OCI-LY3 (cell line): ENCODE measurements around the gene GSG1L.

Experiments
- H2AFZ ChIP-seq: fragments of 200-600, 300-600 bp; shearing (Covaris generic); 2 replicates; pipeline ENCODE4 v1.6.0; 2014; ENCODE audit warnings: antibody characterized with exemption, low read depth, low read length
- H3K27ac ChIP-seq: fragments of 200-600, 300-600 bp; sonication (generic); 2 replicates; pipeline ENCODE4 v1.5.1; 2014; ENCODE audit warnings: mild to moderate bottlenecking, low read length, moderate library complexity, mixed read lengths
- H3K27me3 ChIP-seq: fragments of 200-600, 300-600 bp; sonication (generic); 2 replicates; pipeline ENCODE4 v1.6.1; 2014; ENCODE audit warnings: low read depth, low read length, mixed read lengths
- H3K36me3 ChIP-seq: fragments of 200-600, 300-600 bp; sonication (generic); replicated peaks from 2 replicates; pipeline ENCODE3; 2014; ENCODE audit warnings: low read depth, low read length, mixed read lengths
- H3K4me1 ChIP-seq: fragments of 300-600, 200-600 bp; sonication (generic); 2 replicates; pipeline ENCODE4 v1.6.1; 2014; ENCODE audit warnings: low read length, mixed read lengths
- H3K4me2 ChIP-seq: fragments of 200-600, 300-600 bp; sonication (generic); 2 replicates; pipeline ENCODE4 v1.6.1; 2014; ENCODE audit warnings: low read length, mixed read lengths
- H3K4me3 ChIP-seq: fragments of 300-600, 200-600 bp; sonication (generic); 2 replicates; pipeline ENCODE4 v1.5.1; 2014; ENCODE audit warnings: antibody characterized with exemption, mild to moderate bottlenecking, low read length, moderate library complexity
- H3K79me2 ChIP-seq: fragments of 300-600, 200-600 bp; shearing (Covaris generic); 2 replicates; pipeline ENCODE4 v1.6.1; 2014; ENCODE audit warnings: mild to moderate bottlenecking, low read length, mixed read lengths
- H3K9ac ChIP-seq: fragments of 300-600, 200-600 bp; shearing (Covaris generic); 2 replicates; pipeline ENCODE4 v1.6.0; 2014; ENCODE audit warnings: mild to moderate bottlenecking, low read length, moderate library complexity
- H3K9me3 ChIP-seq: fragments of 200-600, 300-600 bp; shearing (Covaris generic); 2 replicates; pipeline ENCODE4 v1.6.1; 2014; ENCODE audit warnings: low read length, mixed read lengths; ENCODE audit not compliant: insufficient read depth
- H4K20me1 ChIP-seq: fragments of 200-600, 300-600 bp; sonication (generic); 2 replicates; pipeline ENCODE4 v1.6.1; 2016; ENCODE audit warnings: low read length, mixed read lengths; ENCODE audit not compliant: insufficient read depth
- CTCF ChIP-seq: fragments of 200-600, 300-600 bp; sonication (generic); IDR thresholded peaks from 2 replicates; pipeline ENCODE4 v1.5.1; 2014; ENCODE audit warnings: antibody characterized with exemption, low read length, low read depth
- EZH2phosphoT487 ChIP-seq: fragments of 200-600 bp; shearing (Covaris generic); IDR thresholded peaks from 2 replicates; pipeline ENCODE4 v1.6.1; 2018; ENCODE audit warnings: antibody characterized with exemption, mixed run types, low read depth

GSG1L gene

GRCh38 chr16:28101533-28101890 is 38.0 kb upstream of the GSG1L start:
- TF ChIP-seq CTCF (no peak), EZH2phosphoT487 (no peak)
- no peaks in the 10 kb centered on the region for H3K27me3 ChIP-seq
- peaks cover 82% of the 10 kb centered on the region for H3K36me3 ChIP-seq
- H3K9me3 ChIP-seq, result no peaks in the 10 kb centered on the region
- no peak overlapping the region for H3K4me3 ChIP-seq
- no peak overlapping the region for H2AFZ ChIP-seq
- H3K4me2 ChIP-seq, result no peak overlapping the region
- H4K20me1 ChIP-seq, result 0 out of 2 replicates have a peak, but pooled peaks cover 8% of the 10 kb centered on the region
- H3K9ac ChIP-seq, result no peak overlapping the region
- H3K79me2 ChIP-seq, result no peaks in the 10 kb centered on the region; the same call in 1 of the 2 replicates
- H3K27ac ChIP-seq, result no peak overlapping the region
- H3K4me1 ChIP-seq, result no peaks in the 10 kb centered on the region

- H3K9me3 ChIP-seq, result no peaks in the 10 kb centered on the region
- TF ChIP-seq EZH2phosphoT487 (no peak), CTCF (no peak)
- H3K4me3 ChIP-seq, result no peak overlapping the region
Measured at GRCh38 chr16:28100810-28101532, 37.5 kb upstream of the GSG1L start.

GRCh38 chr16:28098959-28099945 is 35.7 kb upstream of the GSG1L start:
- H3K9ac ChIP-seq, result no peak overlapping the region
- no peak overlapping the region for H3K27ac ChIP-seq
- H3K4me2 ChIP-seq, result no peak overlapping the region
- no peaks in the 10 kb centered on the region for H3K27me3 ChIP-seq
- H3K4me3 ChIP-seq, result no peak overlapping the region
- H3K9me3 ChIP-seq, result no peaks in the 10 kb centered on the region
- H4K20me1 ChIP-seq, result 0 out of 2 replicates have a peak, but pooled peaks cover 8% of the 10 kb centered on the region
- H3K79me2 ChIP-seq, result no peaks in the 10 kb centered on the region
- TF ChIP-seq EZH2phosphoT487 (no peak), CTCF (no peak)
- peaks cover 60% of the 10 kb centered on the region for H3K36me3 ChIP-seq
- H2AFZ ChIP-seq, result no peak overlapping the region
- H3K4me1 ChIP-seq, result no peaks in the 10 kb centered on the region

More at GRCh38 chr16:28100810-28101532, 37.5 kb upstream of the GSG1L start:
- no peak overlapping the region for H3K4me2 ChIP-seq
- no peaks in the 10 kb centered on the region for H3K4me1 ChIP-seq
- H3K27ac ChIP-seq, result no peak overlapping the region
- H4K20me1 ChIP-seq, result 0 out of 2 replicates have a peak, but pooled peaks cover 8% of the 10 kb centered on the region
- H2AFZ ChIP-seq, result no peak overlapping the region
- no peaks in the 10 kb centered on the region for H3K79me2 ChIP-seq
- no peaks in the 10 kb centered on the region for H3K27me3 ChIP-seq
- H3K36me3 ChIP-seq, result peaks cover 77% of the 10 kb centered on the region
- H3K9ac ChIP-seq, result no peak overlapping the region
